ENCODE measurements around the gene TM4SF1.

Gene TM4SF1

GRCh38 chr3:149374391-149374790 lies 3.1 kb downstream of the TM4SF1 start:
- no peak for DNase-seq

- DNase-seq = no peak
These were observed 4.0 kb downstream of the TM4SF1 start for GRCh38 chr3:149373235-149374125.

GRCh38 chr3:149371723-149372114 lies 5.7 kb downstream of the TM4SF1 start:
- no peak for DNase-seq

- no peak for DNase-seq
These were observed 6.3 kb downstream of the TM4SF1 start for GRCh38 chr3:149371001-149371722.

GRCh38 chr3:149369991-149370866 lies 7.2 kb downstream of the TM4SF1 start:
- DNase-seq = no peak

GRCh38 chr3:149368674-149369497 lies 8.6 kb downstream of the TM4SF1 start:
- no peak for DNase-seq

GRCh38 chr3:149368201-149368673 lies 9.2 kb downstream of the TM4SF1 start:
- no peak for DNase-seq

GRCh38 chr3:149366941-149367840 lies 10.3 kb downstream of the TM4SF1 start:
- peak; percentile 8 to 17 for DNase-seq

GRCh38 chr3:149366031-149366430 lies 11.4 kb downstream of the TM4SF1 start:
- no peak for DNase-seq

GRCh38 chr3:149364624-149365023 lies 12.8 kb downstream of the TM4SF1 start:
- no peak for DNase-seq

GRCh38 chr3:149363053-149363452 lies 14.4 kb downstream of the TM4SF1 start:
- no peak for DNase-seq

GRCh38 chr3:149362366-149362765 lies 15.1 kb downstream of the TM4SF1 start:
- DNase-seq = no peak

- DNase-seq = no peak
These were observed 20.8 kb downstream of the TM4SF1 start for GRCh38 chr3:149356630-149357029.

- no peak for DNase-seq
These were observed 21.3 kb downstream of the TM4SF1 start for GRCh38 chr3:149356044-149356592.

- DNase-seq = no peak
These were observed 23.8 kb downstream of the TM4SF1 start for GRCh38 chr3:149353581-149354184.

- peak; percentile 27 to 44 for DNase-seq
These were observed 24.9 kb downstream of the TM4SF1 start for GRCh38 chr3:149352556-149352955.

- DNase-seq = no peak
These were observed 33.5 kb downstream of the TM4SF1 start for GRCh38 chr3:149343951-149344350.

GRCh38 chr3:149342413-149343380 lies 34.8 kb downstream of the TM4SF1 start:
- DNase-seq = no peak

Data from activated CD4-positive, alpha-beta T cell treated with anti-CD3 and anti-CD28 coated beads, Interleukin-2, amount 50 U/mL, for 48 hours (primary cell).